ENCODE measurements around the gene PPP1CB.
"Not testable (repeated sequence)": the region's sequence is repeated elsewhere in the genome, so short reads cannot be mapped to it uniquely, and the experiment has no call there.

GRCh38 chr2:28784570-28784969 lies 32.9 kb downstream of the PPP1CB start:
- not testable (repeated sequence) for TF ChIP-seq CTCF, POLR2A (IDR thresholded peaks at IDR 0.05)

All from heart left ventricle (tissue), 13 donors.